ENCODE data around the gene RFC4. TPM values are rescaled to one million over a fixed set of nuclear protein-coding genes. Genes with fewer than 3 reads are reported as not detected.
A peak's percentile ranks its signal among the peaks of the same experiment; 100 is the strongest.

The RFC4 gene
- total and polyA plus RNA-seq, 2 of the 8 experiments (the other 6 are each of a cell fraction or from before 2014, with no cell fraction given), result 21.8 to 86.9 TPM

DNA sequence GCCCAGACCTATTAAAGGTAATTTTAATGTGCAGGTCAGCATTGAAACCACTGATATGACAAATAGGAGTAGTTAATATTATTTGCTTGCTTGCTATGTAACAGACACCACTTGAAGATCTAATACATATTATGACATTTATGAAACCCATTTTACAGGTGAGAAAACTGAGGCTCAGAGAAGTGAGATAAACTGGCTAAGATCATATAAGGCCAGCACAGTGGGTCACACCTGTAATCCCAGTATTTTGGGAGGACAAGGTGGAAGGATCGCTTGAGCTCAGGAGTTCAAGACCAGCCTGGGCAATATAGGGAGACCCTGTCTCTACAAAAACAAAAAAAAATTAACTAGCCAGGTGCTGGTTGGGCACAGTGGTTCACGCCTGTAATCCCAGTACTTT is 56.0 kb downstream of the RFC4 start:
- no peak overlapping the region for H2BK15ac ChIP-seq (ENCODE audit: low read length)
- H3K23ac ChIP-seq (ENCODE audit: insufficient read length), result no peak overlapping the region
- H3K79me2 ChIP-seq (ENCODE audit: control insufficient read depth in 1 of 2, insufficient read depth in 2 of 2, low read length in 2 of 2), result no peaks in the 10 kb centered on the region
- H2AFZ ChIP-seq (ENCODE audit: low read length), result no peak overlapping the region
- H4K8ac ChIP-seq (ENCODE audit: extremely low read depth, insufficient read depth, low read length), result no peak overlapping the region
- WGBS, 2 experiments (ENCODE audit: extremely low coverage in 1 of 2, insufficient coverage in 1 of 2, insufficient read length in 1 of 2, insufficient replicate concordance in 2 of 2, low coverage in 1 of 2, low lambda C conversion rate in 2 of 2, missing lambda C conversion rate in 1 of 2), result 85% methylated on average over 2 of the region's 2 CpGs; no CpG with 5 or more reads in 1 of the 2 experiments
- H3K27ac ChIP-seq (ENCODE audit: low read depth, low read length), result no peak overlapping the region
- H3K14ac ChIP-seq (ENCODE audit: insufficient read length), result no peak overlapping the region
- H2AK5ac ChIP-seq (ENCODE audit: low read depth, low read length), result no peak overlapping the region
- H3K4me2 ChIP-seq (ENCODE audit: insufficient read depth in 1 of 2, low read depth in 2 of 2, low read length in 2 of 2), result no peak overlapping the region
- no peaks in the 10 kb centered on the region for H3K9me3 ChIP-seq (ENCODE audit: insufficient read depth in 2 of 2, low read depth in 1 of 2, low read length in 1 of 2)
- H3K4ac ChIP-seq (replicated peaks; ENCODE audit: insufficient read length, low read depth, low read length), result no peak overlapping the region
- H2BK120ac ChIP-seq (replicated peaks; ENCODE audit: low read depth, low read length), result no peak overlapping the region
- H4K91ac ChIP-seq (replicated peaks; ENCODE audit: insufficient read length, low read length), result no peak overlapping the region
- peaks cover 0 to 5% (median under 1%) of the 10 kb centered on the region in 4 experiments; a peak in 5 of 7 replicates for H3K4me1 ChIP-seq (replicated peaks in 1 of 4; ENCODE audit: control insufficient read depth in 3 of 4, insufficient read depth in 4 of 4, low read length in 3 of 4)
- no peak overlapping the region for H3K4me3 ChIP-seq (ENCODE audit: extremely low read depth in 1 of 4, insufficient read depth in 2 of 4, low read depth in 3 of 4, low read length in 4 of 4)
- POLR2A ChIA-PET (ENCODE audit: partially characterized antibody), result interaction anchor here (5.1 kb wide), 1 partner anchor 34 kb away, joined by 38 read pairs; the partner anchor contains the start of gene EIF4A2
- H3K9ac ChIP-seq (replicated peaks in 1 of 4; ENCODE audit: extremely low read depth in 1 of 4, low read depth in 3 of 4, low read length in 3 of 4), result no peak overlapping the region
- H2BK5ac ChIP-seq (ENCODE audit: low read depth, low read length), result no peak overlapping the region
- CTCF ChIA-PET (ENCODE audit: partially characterized antibody), result interaction anchor here (1.2 to 13.6 kb wide), 4 partner anchors 52 to 211 kb away, joined by 3 to 229 read pairs (median 4); partner anchors contain the start of gene AHSG
- no peak for FAIRE-seq
- no peak for DNase-seq (ENCODE audit: low read depth in 1 of 2, low spot score in 2 of 2)
- H2BK20ac ChIP-seq (ENCODE audit: low read length), result no peak overlapping the region
- H3K56ac ChIP-seq (replicated peaks; ENCODE audit: insufficient read length, low read depth, low read length), result no peak overlapping the region
- no peaks in the 10 kb centered on the region for H4K20me1 ChIP-seq (replicated peaks in 1 of 2; ENCODE audit: control insufficient read depth in 1 of 2, insufficient read depth in 2 of 2, low read length in 2 of 2)
- no peaks in the 10 kb centered on the region for H3K79me1 ChIP-seq (ENCODE audit: low read depth, low read length)
- no peak overlapping the region for H4K5ac ChIP-seq (ENCODE audit: insufficient read length, low read depth, low read length)
- no peaks in the 10 kb centered on the region for H3K27me3 ChIP-seq (replicated peaks in 1 of 4; ENCODE audit: control insufficient read depth in 3 of 4, extremely low read depth in 1 of 4, insufficient read depth in 3 of 4, low read length in 3 of 4)
- TF ChIP-seq TEAD4 (IDR thresholded peaks at IDR 0.05; ENCODE audit: low read depth, low read length), result no peak
- no peak for TF ChIP-seq CHD1 (IDR thresholded peaks at IDR 0.05; ENCODE audit: low read depth, low read length)
- TF ChIP-seq GABPA (IDR thresholded peaks at IDR 0.05; ENCODE audit: borderline replicate concordance, insufficient read depth, low read length), result no peak
- no peak for TF ChIP-seq KDM4A (IDR thresholded peaks at IDR 0.05; ENCODE audit: low read depth, low read length, severe bottlenecking)
- TF ChIP-seq, protein P1, sequence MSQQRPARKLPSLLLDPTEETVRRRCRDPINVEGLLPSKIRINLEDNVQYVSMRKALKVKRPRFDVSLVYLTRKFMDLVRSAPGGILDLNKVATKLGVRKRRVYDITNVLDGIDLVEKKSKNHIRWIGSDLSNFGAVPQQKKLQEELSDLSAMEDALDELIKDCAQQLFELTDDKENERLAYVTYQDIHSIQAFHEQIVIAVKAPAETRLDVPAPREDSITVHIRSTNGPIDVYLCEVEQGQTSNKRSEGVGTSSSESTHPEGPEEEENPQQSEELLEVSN (IDR thresholded peaks at IDR 0.05), result no peak
- TF ChIP-seq BCL11A (IDR thresholded peaks at IDR 0.05; ENCODE audit: low read depth in 2 of 2, low read length in 2 of 2), result no peak
- TF ChIP-seq RNF2 (IDR thresholded peaks at IDR 0.05; ENCODE audit: borderline replicate concordance, low read depth, low read length, missing control alignments, poor library complexity, severe bottlenecking), result no peak
- H3K36me3 ChIP-seq (ENCODE audit: control insufficient read depth in 2 of 4, insufficient read depth in 4 of 4, low read length in 3 of 4), result no peaks in the 10 kb centered on the region
- peak overlapping the region; percentile 75; the same call in 1 of the 2 replicates for H2BK12ac ChIP-seq (ENCODE audit: low read depth, low read length)
- H3K18ac ChIP-seq (ENCODE audit: extremely low read depth, low read length), result no peak overlapping the region
- H3K23me2 ChIP-seq (ENCODE audit: low read depth, low read length), result no peaks in the 10 kb centered on the region

Data from H1 (cell line).